ENCODE results near the gene CDC14A.
"Not testable (repeated sequence)": the region's sequence is repeated elsewhere in the genome, so short reads cannot be mapped to it uniquely, and the experiment has no call there.

CDC14A gene

DNA sequence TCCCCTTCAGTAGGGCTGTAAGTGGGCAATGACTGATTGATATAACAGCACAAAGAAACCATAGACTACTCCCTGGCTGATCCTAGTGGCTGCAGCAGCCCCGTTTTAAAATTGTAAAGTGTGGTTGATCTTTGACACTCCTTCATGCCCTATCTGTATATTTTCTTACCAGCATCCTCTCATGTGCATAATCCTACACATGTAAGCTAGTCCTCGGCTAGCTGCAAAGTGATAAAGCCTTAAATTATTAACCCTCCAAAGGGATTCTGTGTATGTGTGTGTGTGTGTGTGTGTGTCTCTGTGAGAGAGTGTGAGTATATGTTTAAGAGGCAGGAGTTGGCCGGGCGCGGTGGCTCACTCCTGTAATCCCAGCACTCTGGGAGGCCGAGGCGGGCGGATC is 30.8 kb upstream of the CDC14A start:
- no peak for TF ChIP-seq FOXA1 (IDR thresholded peaks at IDR 0.05)
- TF ChIP-seq BHLHE40 (IDR thresholded peaks at IDR 0.05; ENCODE audit: borderline replicate concordance), result no peak
- TF ChIP-seq ARNT (IDR thresholded peaks at IDR 0.05), result no peak
- no peak for TF ChIP-seq ELF4 (IDR thresholded peaks at IDR 0.05)
- no peak for TF ChIP-seq SP1 (IDR thresholded peaks at IDR 0.05)
- no peak for TF ChIP-seq HDGF (IDR thresholded peaks at IDR 0.05; ENCODE audit: borderline replicate concordance)
- no peak for TF ChIP-seq NFRKB (IDR thresholded peaks at IDR 0.05)
- no peak for TF ChIP-seq ZNF384 (IDR thresholded peaks at IDR 0.05)
- no peak for TF ChIP-seq FOXM1 (IDR thresholded peaks at IDR 0.05; ENCODE audit: borderline replicate concordance)
- no peak for TF ChIP-seq L3MBTL2 (conservative IDR thresholded peaks at IDR 0.05)
- TF ChIP-seq CTBP1 (IDR thresholded peaks at IDR 0.05; ENCODE audit: borderline replicate concordance), result no peak
- TF ChIP-seq SUZ12 (IDR thresholded peaks at IDR 0.05), result no peak
- no peak for TF ChIP-seq FOXK2 (IDR thresholded peaks at IDR 0.05)
- TF ChIP-seq LEF1 (IDR thresholded peaks at IDR 0.05; ENCODE audit: borderline replicate concordance), result no peak
- no peak for TF ChIP-seq TARDBP (IDR thresholded peaks at IDR 0.05)
- TF ChIP-seq, protein P1, sequence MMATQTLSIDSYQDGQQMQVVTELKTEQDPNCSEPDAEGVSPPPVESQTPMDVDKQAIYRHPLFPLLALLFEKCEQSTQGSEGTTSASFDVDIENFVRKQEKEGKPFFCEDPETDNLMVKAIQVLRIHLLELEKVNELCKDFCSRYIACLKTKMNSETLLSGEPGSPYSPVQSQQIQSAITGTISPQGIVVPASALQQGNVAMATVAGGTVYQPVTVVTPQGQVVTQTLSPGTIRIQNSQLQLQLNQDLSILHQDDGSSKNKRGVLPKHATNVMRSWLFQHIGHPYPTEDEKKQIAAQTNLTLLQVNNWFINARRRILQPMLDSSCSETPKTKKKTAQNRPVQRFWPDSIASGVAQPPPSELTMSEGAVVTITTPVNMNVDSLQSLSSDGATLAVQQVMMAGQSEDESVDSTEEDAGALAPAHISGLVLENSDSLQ (IDR thresholded peaks at IDR 0.05), result no peak
- DNase-seq (ENCODE audit: extremely low spot score), result no peak
- ChIA-PET POLR2A (no interaction called here), CTCF (no interaction called here)

DNA sequence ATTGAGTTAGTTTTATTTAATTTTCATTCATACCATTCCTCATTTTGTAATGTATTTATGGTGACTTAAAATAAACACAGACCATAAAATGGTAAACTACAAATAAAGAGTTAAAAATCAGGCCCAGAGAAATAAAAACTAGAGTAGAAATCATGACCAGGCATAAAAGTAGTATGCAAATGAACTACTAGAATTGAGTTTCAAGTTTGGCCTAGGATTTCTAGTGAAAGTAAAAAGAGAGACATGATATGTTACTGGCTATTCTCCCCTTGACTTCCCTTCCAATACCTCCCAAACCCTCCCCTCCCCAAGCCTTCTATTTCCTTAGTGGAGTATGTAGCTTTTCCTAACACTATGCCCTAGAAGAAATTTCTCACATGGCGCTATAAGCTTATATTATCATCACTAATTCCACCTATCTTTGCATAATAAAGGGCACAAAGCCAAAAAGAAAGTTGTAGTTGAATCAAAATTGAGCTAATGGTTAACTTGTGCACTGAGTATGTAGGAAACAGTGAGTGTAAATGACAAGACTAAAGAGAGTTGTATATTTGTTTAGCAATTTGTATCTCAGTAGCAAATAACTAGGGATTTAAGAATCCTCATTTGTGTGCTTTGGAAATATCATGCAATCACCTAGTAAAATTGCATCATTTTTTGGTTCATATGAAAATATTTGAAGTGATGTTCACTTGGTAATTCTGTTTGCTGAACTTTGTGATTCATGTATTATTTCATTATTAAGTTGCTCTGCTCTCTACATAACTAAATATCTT is 29.7 kb upstream of the CDC14A start:
- TF ChIP-seq TARDBP (IDR thresholded peaks at IDR 0.05) (no peak), NFRKB (IDR thresholded peaks at IDR 0.05) (no peak), ZNF384 (IDR thresholded peaks at IDR 0.05) (no peak), ELF4 (IDR thresholded peaks at IDR 0.05) (no peak), CTBP1 (IDR thresholded peaks at IDR 0.05; ENCODE audit: borderline replicate concordance) (no peak), ARNT (IDR thresholded peaks at IDR 0.05) (no peak), FOXA1 (IDR thresholded peaks at IDR 0.05) (no peak), HDGF (IDR thresholded peaks at IDR 0.05; ENCODE audit: borderline replicate concordance) (no peak), FOXM1 (IDR thresholded peaks at IDR 0.05; ENCODE audit: borderline replicate concordance) (no peak), L3MBTL2 (conservative IDR thresholded peaks at IDR 0.05) (no peak), FOXK2 (IDR thresholded peaks at IDR 0.05) (no peak)
- TF ChIP-seq, protein P1 (IDR thresholded peaks at IDR 0.05), result no peak
- no peak for DNase-seq (ENCODE audit: extremely low spot score)
- ChIA-PET CTCF (no interaction called here), POLR2A (no interaction called here)

DNA sequence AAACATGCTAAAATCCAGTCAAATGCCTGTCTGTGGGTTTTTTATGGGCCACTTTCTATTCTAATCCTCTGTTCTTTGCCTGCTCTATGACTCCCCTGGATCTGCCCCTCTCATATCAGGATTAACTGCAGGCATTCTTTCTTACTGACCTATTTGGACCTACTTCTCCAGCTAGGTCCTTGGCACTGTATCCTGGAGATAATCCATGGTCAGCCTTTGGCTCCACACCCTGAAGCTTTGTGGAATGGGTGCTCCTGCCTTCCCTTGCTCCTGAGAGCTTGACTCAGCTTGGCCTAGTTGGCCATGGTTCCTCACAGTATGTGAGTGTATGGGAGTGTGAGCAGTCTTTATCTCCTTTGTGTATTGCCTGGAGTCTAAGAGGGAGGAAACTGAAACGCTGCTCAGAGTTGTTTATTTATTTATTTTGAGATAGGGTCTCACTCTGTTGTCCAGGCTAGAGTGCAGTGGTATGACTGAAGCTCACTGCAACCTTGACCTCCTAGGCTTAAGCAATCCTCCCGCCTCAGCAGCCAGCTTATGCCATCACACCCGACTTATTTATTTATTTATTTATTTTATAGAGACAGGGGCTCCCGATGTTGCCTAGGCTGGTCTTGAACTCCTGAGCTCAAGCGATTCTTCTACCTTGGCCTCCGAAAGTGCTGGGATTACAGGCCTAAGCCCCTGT is 28.7 kb upstream of the CDC14A start:
- TF ChIP-seq ELF4 (IDR thresholded peaks at IDR 0.05) (no peak), ARNT (IDR thresholded peaks at IDR 0.05) (no peak), FOXK2 (IDR thresholded peaks at IDR 0.05) (no peak)
- CTCF ChIA-PET, result no interaction called here
- POLR2A ChIA-PET, result no interaction called here
- no peak for DNase-seq (ENCODE audit: extremely low spot score)

DNA sequence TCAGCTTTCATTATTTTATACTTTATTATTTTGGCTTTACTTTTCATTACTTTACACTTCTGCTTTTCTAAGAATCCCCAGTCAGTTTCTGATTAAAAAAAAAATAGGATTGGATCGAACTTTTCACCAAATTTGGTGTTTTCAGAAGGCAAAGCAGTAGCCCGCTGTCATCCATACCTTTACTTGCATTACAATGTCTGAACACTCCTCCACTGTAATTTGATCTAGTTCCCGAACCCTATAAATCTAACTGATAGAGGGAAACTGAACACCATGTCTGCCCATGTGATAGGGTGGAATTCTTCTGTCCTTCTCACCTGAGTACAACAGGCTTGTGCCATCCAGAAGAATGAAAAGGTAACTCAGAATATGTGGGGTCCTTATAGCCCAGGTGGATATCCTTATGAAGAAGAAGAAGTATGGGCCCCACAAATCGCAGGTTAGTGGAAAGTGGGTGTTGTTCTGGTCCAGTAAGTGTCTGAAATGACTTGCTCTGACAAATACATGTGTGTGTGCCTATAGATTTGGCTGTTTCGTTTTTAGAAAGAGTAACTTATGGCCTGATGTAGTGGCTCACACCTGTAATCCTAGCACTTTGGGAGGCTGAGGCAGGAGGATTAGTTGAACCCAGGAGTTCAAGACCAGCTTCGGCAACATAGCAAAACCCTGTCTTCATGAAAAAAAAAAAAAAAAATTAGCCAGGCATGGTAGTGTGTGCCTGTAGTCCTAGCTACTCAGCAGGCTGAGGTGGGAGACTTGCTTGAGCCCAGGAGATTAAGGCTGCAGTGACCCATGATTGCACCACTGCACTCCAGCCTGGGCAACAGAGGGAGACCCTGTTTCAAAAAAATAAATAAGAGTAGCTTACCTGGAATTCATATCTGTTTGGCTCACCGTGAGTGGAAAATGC is 26.6 kb upstream of the CDC14A start:
- DNase-seq (ENCODE audit: extremely low spot score), result peak; percentile 39
- TF ChIP-seq, protein P1 (IDR thresholded peaks at IDR 0.05), result peak; percentile 84
- TF ChIP-seq TARDBP (IDR thresholded peaks at IDR 0.05) (no peak), LEF1 (IDR thresholded peaks at IDR 0.05; ENCODE audit: borderline replicate concordance) (no peak)
- POLR2A ChIA-PET, result no interaction called here
- CTCF ChIA-PET, result no interaction called here

DNA sequence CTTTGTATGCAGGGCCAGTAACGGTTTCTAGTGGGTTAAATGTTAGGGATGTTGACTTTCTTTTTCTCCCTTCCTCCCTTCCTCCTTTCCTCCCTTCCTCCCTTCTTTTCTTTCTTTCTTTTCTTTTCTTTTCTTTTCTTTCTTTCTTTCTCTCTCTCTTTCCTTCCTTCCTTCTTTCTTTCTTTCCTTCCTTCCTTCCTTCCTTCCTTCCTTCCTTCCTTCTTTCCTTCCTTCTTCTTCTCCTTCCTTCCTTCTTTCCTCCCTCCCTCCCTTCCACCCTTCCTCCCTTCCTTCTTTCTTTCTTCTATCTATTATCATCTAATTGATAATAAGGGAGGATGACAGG is 26.0 kb upstream of the CDC14A start:
- CTCF ChIA-PET; DNase-seq (ENCODE audit: extremely low spot score); POLR2A ChIA-PET: not testable (repeated sequence)

DNA sequence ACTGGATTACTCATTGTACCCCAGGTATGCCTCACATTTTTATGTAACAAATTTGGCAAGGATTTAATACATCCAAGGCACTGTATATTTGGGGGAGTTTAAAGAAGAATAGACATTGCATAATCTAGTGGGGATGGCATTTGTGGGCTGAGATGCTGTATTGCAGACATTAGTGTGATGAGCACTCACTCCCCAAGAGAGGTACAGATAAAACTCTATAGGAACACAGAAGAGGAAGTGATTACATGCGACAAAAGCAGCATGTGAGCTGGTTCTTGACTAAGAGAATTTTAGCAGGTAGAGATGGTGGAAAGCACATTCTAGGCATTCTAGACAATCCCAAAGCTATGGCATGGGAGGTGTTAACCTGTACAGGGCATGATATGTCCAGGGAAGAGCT is 24.2 kb upstream of the CDC14A start:
- ChIA-PET POLR2A (no interaction called here), CTCF (no interaction called here)

DNA sequence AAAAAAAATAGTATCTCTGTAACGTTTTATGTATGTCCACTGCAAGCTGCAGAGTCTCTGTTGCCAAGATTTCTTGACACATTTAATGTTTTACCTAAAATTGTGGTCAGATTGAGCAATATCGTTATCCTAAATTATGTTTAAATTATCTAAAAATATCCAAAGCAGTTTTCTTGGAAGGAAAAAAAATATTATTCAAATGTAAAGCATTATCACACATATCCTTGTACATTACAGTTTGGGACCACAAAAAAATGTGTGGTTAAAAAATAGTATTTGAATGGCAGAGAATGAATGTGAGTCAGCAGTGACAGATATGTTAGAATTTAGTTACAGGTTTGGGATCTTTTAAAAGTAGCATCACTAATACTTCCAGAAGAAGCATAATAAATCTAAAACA is 21.2 kb upstream of the CDC14A start:
- POLR2A ChIA-PET; DNase-seq (ENCODE audit: extremely low spot score); CTCF ChIA-PET: not testable (repeated sequence)

More for the DNA sequence above, 24.2 kb upstream of the CDC14A start:
- DNase-seq (ENCODE audit: extremely low spot score), result no peak
- TF ChIP-seq ELF4 (IDR thresholded peaks at IDR 0.05) (no peak), FOXK2 (IDR thresholded peaks at IDR 0.05) (no peak), L3MBTL2 (conservative IDR thresholded peaks at IDR 0.05) (no peak), CTBP1 (IDR thresholded peaks at IDR 0.05; ENCODE audit: borderline replicate concordance) (no peak), BHLHE40 (IDR thresholded peaks at IDR 0.05; ENCODE audit: borderline replicate concordance) (no peak), ARNT (IDR thresholded peaks at IDR 0.05) (no peak), FOXA1 (IDR thresholded peaks at IDR 0.05) (no peak), TARDBP (IDR thresholded peaks at IDR 0.05) (no peak), HDGF (IDR thresholded peaks at IDR 0.05; ENCODE audit: borderline replicate concordance) (no peak), ZNF384 (IDR thresholded peaks at IDR 0.05) (no peak), LEF1 (IDR thresholded peaks at IDR 0.05; ENCODE audit: borderline replicate concordance) (no peak), SP1 (IDR thresholded peaks at IDR 0.05) (no peak)

Data from HEK293T (cell line).